ENCODE results near the gene PCSK6.

PCSK6 gene

GRCh38 chr15:101489599-101490407 lies at the start of gene PCSK6:
TSS of gene PCSK6 (minus strand) at chr15:101489707. CDS start at chr15:101489670, 37 bp downstream.
- DNase-seq (ENCODE audit: low read depth): no peak

DNA sequence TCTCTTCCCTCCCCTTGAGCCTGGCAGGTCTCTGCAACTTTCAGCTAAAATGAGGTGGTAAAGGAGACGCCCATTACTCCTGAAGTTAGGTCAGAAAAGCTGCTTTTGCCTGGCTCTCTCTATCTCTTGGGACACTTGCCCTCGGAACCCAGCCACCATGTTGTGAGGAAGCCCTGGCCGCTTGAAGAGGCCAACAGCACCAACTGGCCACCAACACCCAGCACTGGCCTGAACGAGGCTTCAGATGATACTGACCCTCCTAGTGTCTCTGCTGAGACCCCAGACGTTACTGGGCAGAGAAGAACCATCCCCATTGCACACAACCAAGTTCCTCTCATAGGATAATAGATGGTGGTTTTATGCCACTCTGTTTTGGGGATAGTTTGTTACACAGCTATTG lies 49.5 kb upstream of the PCSK6 start:
- no peak for DNase-seq (ENCODE audit: low read depth)

DNA sequence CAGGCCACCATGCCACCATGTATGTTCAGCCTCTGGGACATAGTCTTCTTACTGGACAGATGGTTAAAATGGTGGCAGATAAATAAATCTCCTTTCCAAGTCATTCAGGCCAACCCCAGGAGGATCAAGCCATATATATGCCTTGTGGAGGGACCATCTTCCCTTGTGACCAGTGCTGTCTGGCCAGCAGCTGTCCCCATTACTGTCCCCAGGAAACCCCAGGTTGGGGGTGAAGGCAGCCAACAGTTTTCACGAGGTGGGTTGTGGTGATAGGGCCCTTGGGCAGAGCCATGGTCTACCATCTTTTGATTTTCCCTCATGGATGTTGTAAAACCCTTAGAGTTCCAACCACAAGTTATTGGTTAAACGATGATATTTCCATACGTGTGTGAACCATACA lies 48.7 kb upstream of the PCSK6 start:
- no peak for DNase-seq (ENCODE audit: low read depth)

GRCh38 chr15:101537483-101538080 lies 48.1 kb upstream of the PCSK6 start:
- DNase-seq (ENCODE audit: low read depth): no peak

DNA sequence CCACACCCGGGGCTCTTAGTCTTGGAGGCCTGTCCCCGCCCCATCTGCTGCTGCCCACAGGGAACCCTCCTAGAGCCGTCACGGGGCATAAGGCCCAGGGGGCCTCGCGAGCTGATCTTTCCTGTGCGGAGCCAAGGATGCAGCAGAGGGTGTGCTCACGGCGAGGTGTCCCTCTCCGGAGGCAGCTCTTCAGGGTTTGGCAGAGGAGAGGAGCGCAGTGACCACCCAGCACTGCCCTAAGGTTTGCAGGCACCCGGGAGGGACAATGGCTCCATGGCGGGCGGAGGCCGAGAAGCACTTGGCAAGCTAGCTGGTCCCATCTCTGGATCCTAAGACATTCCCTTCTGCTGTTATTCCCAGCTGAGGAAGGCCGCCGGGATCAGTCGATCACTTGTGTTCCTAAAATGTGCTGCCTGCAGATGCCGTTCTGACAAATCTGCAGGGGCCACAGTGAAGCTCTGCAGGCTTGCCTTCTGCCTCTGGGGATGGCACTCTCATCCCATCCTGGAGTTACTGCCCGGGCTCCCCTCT lies 47.4 kb upstream of the PCSK6 start:
- DNase-seq (ENCODE audit: low read depth): no peak

- no peak for DNase-seq (ENCODE audit: low read depth)
Measured at GRCh38 chr15:101536166-101536874, 46.8 kb upstream of the PCSK6 start.

- no peak for DNase-seq (ENCODE audit: low read depth)
Measured at GRCh38 chr15:101535170-101535902, 45.8 kb upstream of the PCSK6 start.

DNA sequence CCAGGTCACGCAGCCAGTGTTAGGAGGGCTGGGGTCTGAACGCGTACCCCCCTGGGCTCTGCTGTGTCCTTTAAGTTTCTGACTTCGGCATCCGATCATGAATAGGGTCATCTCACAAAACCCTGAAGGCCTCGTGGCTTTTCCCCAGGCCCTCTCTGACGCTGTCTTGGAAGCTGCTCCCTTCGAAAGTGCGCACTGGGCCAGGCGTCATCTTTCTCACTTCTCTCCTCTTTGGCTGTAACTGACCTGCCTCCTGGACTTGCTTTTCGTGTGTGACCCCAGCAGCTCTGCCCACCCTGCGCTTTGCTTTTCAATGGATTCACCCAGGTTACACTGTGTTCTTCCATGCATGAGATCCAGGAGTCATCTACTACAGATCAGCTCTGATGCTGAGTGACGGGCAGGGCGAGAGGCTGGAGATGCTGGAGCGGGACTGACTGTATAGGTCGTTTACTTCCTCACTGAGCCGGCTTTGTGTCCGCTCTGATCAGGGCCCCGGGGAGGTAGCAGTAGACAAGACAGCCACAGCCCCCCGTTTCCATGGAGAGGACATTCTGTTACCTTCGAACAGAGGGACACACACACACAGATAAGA lies 45.0 kb upstream of the PCSK6 start:
- DNase-seq (ENCODE audit: low read depth): no peak

- no peak for DNase-seq (ENCODE audit: low read depth)
Measured at GRCh38 chr15:101533371-101534140, 44.0 kb upstream of the PCSK6 start.

DNA sequence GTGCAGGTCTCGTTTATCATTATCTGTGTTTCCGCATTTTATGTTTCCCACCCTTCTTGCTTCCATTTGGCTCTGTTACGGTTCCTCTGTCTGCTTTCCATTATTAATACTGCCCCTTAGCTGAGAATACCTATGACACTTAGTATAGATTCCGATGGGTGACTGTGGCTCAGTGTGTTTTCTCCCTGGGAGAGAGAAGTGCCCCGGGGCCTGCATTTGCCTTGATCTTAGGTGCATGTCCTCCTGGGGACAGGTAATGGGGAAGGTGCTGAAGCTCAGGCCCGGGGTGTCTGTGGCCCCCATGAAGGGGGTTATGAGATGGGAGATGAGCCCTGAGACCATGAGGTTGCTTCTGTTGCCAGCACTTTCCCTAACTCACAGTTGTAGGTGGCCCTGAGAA lies 43.4 kb upstream of the PCSK6 start:
- DNase-seq (ENCODE audit: low read depth): no peak

DNA sequence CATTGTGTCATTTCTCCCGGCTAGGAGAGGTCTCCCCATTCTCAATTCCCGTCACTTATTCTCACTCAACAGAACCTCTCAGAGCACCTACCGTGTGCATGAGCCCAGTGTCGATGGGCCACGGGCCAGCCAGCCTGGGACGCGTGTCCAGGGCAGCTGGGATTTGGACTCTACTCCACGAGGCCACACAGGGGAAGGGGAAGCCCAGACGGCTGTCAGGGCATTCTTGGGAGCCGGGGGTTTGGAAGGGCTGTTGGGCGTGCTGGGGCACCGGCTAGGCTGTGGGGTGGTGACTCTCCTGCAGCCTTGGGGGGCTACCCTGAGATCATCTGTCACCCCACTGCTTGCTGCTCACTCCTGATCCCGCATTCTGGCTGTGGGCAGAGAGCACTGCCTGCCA lies 41.7 kb upstream of the PCSK6 start:
- no peak for DNase-seq (ENCODE audit: low read depth)

GRCh38 chr15:101530224-101530958 lies 40.9 kb upstream of the PCSK6 start:
- no peak for DNase-seq (ENCODE audit: low read depth)

- DNase-seq (ENCODE audit: low read depth): no peak
Measured at GRCh38 chr15:101528917-101529299, 39.4 kb upstream of the PCSK6 start.

GRCh38 chr15:101528108-101528916 lies 38.8 kb upstream of the PCSK6 start:
- no peak for DNase-seq (ENCODE audit: low read depth)

DNA sequence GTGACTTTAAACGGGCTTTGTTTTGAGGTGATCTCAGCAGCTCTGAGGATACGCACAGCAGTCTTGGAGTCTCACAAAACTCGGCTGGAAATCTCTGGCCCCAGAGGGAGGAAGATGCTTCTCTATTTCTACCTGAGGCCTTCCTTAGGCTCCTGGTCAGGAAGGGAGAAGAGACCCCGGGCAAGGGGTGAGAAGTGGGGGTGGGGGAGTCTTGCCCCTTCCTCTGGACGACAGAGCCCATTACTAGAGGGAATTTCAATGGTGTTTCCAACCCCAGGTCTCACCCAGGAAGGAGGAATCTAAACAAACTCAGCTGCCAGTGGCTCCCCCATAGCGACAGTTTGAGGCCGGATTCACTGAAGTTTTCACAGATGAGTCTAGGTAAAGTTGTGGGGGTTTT lies 37.4 kb upstream of the PCSK6 start:
- DNase-seq (ENCODE audit: low read depth): no peak

DNA sequence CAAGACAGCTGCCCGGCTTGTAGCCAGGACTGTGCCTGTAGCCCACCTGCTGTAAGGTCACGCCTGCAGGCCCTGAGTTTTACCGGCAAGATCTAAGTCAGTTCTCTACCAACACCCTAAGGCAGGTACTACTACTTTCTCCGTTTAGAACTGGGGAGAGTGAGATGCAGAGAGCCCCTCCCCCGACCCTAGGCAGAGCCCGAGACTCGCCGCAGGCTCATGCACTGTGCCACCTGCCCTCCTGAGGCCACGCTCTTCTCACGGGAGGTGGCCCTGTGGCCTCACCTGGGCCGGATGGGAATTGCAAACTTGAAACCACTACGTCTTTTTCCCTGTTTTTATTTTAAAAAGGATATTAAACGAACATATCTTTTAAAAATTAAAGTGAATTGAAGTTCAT lies 36.9 kb upstream of the PCSK6 start:
- no peak for DNase-seq (ENCODE audit: low read depth)

GRCh38 chr15:101526021-101526420 lies 36.5 kb upstream of the PCSK6 start:
- DNase-seq (ENCODE audit: low read depth): no peak

DNA sequence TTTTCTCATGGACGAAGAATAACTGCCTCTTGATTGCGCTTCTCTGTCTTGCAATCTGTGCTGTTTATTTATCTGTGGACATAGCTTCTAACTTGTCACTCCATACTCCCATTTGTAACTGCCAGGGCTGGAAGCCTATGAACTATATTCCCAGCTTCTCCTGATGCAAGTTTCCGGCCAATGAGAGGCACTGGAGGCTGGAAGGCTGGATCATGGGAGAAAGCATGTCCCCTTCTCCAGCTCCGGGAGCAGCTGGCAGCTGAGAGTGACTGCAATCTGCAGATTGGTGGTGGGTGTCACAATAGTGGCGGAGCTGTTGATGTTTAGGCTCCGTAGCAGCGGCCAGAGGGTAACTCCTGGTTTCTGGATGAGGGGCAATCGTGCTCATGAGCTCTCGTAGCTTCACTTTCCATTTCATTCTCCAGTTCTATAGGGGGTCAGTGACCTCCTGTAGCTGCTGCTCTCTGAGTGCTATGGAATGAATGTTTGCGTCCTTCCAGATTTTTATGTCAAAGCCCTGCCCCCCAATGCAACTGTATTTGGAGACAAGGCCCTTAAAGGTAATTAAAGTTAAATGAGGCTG lies 35.7 kb upstream of the PCSK6 start:
- DNase-seq (ENCODE audit: low read depth): no peak

DNA sequence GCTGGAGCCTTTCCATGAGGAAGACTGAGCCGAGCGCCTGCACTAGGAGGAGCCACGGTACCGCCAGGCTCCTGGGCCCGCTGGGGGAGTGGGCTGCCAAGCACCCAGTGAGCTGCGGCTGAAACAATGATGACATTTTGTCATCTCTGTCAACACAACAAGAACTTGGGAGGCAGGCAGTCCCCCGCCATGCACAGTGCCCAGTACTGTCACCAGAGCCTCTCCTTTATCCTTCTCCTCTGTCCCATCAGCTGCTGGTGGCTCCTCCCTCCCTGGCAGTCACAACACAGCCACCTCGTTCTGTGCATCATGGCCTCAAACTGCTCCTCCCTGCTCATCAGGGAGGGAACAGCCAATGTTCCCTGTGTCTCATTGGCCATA lies 34.0 kb upstream of the PCSK6 start:
- no peak for DNase-seq (ENCODE audit: low read depth)
